ENCODE measurements around the gene POMGNT2. TPM values are rescaled to one million over a fixed set of nuclear protein-coding genes. Genes with fewer than 3 reads are reported as not detected.
"Not testable (repeated sequence)": the region's sequence is repeated elsewhere in the genome, so short reads cannot be mapped to it uniquely, and the experiment has no call there.

Gene POMGNT2
- total RNA-seq, 2 donors from 2014 or later, result 11.5 to 13.7 TPM

GRCh38 chr3:43048470-43048869, 57.4 kb downstream of the POMGNT2 start:
- intact Hi-C loops (cut with DNase I), result no loop called here
- H3K9me3 ChIP-seq, result peaks cover 0 to 12% (median 0%) of the 10 kb centered on the region in 3 donors
- no peak for DNase-seq

GRCh38 chr3:43046583-43046982, 59.3 kb downstream of the POMGNT2 start:
- Histone ChIP-seq H3K4me1 (no peaks in the 10 kb centered on the region), H3K36me3 (replicated peaks in 1 of 2; ENCODE audit: insufficient read depth in 1 of 2, low read depth in 2 of 2) (no peaks in the 10 kb centered on the region), H3K27me3 (no peaks in the 10 kb centered on the region), H3K9me3 (peaks cover 0 to 12% (median 0%) of the 10 kb centered on the region in 3 donors), H3K27ac (no peak overlapping the region), H3K4me3 (no peak overlapping the region)
- TF ChIP-seq CTCF (IDR thresholded peaks at IDR 0.05) (no peak), POLR2A (IDR thresholded peaks at IDR 0.05) (no peak)
- ATAC-seq (no peak), DNase-seq (no peak)
- intact Hi-C loops (cut with DNase I), result no loop called here
- 47% methylated on average over 1 of the region's 1 CpG; no CpG with 5 or more reads in 1 of the 2 donors for WGBS, 2 donors

More at GRCh38 chr3:43048470-43048869, 57.4 kb downstream of the POMGNT2 start:
- TF ChIP-seq CTCF (IDR thresholded peaks at IDR 0.05), result no peak
- no peak for TF ChIP-seq POLR2A (IDR thresholded peaks at IDR 0.05)
- Histone ChIP-seq H3K27ac (no peak overlapping the region), H3K4me1 (no peaks in the 10 kb centered on the region), H3K36me3 (replicated peaks in 1 of 2; ENCODE audit: insufficient read depth in 1 of 2, low read depth in 2 of 2) (no peaks in the 10 kb centered on the region), H3K27me3 (no peaks in the 10 kb centered on the region), H3K4me3 (no peak overlapping the region)
- no peak for ATAC-seq

- H3K4me1 ChIP-seq; H3K4me3 ChIP-seq; DNase-seq; intact Hi-C loops (cut with DNase I); H3K27ac ChIP-seq; ATAC-seq; H3K27me3 ChIP-seq; H3K36me3 ChIP-seq (replicated peaks in 1 of 2; ENCODE audit: insufficient read depth in 1 of 2, low read depth in 2 of 2): not testable (repeated sequence)
- peaks cover 0 to 12% (median 0%) of the 10 kb centered on the region in 3 donors for H3K9me3 ChIP-seq
Measured at GRCh38 chr3:43045079-43045478, 60.8 kb downstream of the POMGNT2 start.

GRCh38 chr3:43043793-43044192, 62.1 kb downstream of the POMGNT2 start:
- ATAC-seq, result no peak

GRCh38 chr3:43043071-43043766, 62.7 kb downstream of the POMGNT2 start:
- intact Hi-C loops (cut with DNase I), result no loop called here
- no peak for TF ChIP-seq CTCF (IDR thresholded peaks at IDR 0.05)
- TF ChIP-seq POLR2A (IDR thresholded peaks at IDR 0.05), result no peak
- Histone ChIP-seq H3K27me3 (no peaks in the 10 kb centered on the region), H3K4me1 (no peaks in the 10 kb centered on the region), H3K4me3 (no peak overlapping the region), H3K27ac (no peak overlapping the region), H3K9me3 (peaks cover 0 to 12% (median 0%) of the 10 kb centered on the region in 3 donors), H3K36me3 (replicated peaks in 1 of 2; ENCODE audit: insufficient read depth in 1 of 2, low read depth in 2 of 2) (no peaks in the 10 kb centered on the region)
- peak in 1 of 4 donors; percentile 13 for DNase-seq
- ATAC-seq, result peak; percentile 45
- 71 to 92% methylated on average over 1 to 3 of the region's 3 CpGs for WGBS, 2 donors

More at GRCh38 chr3:43043793-43044192, 62.1 kb downstream of the POMGNT2 start:
- TF ChIP-seq POLR2A (IDR thresholded peaks at IDR 0.05) (no peak), CTCF (IDR thresholded peaks at IDR 0.05) (no peak)
- no peaks in the 10 kb centered on the region for H3K27me3 ChIP-seq
- no peaks in the 10 kb centered on the region for H3K36me3 ChIP-seq (replicated peaks in 1 of 2; ENCODE audit: insufficient read depth in 1 of 2, low read depth in 2 of 2)
- WGBS, 2 donors, result 88 to 93% methylated on average over 2 of the region's 2 CpGs
- H3K27ac ChIP-seq, result no peak overlapping the region
- H3K9me3 ChIP-seq, result peaks cover 0 to 12% (median 0%) of the 10 kb centered on the region in 3 donors
- intact Hi-C loops (cut with DNase I), result no loop called here
- DNase-seq, result no peak
- no peaks in the 10 kb centered on the region for H3K4me1 ChIP-seq
- no peak overlapping the region for H3K4me3 ChIP-seq

Data from body of pancreas (tissue), 4 donors.